PC-9 (cell line): ENCODE measurements around the gene TAF6L. TPM values are rescaled to one million over a fixed set of nuclear protein-coding genes. Genes with fewer than 3 reads are reported as not detected.

Source experiments
- BruUV-seq: library from RNA; stranded (reverse); fragments of 400-500 nt; replicated peaks from 2 replicates; lab custom pipeline; 2021; lab: Mats Ljungman, UMichigan
- CTCF ChIA-PET: fragments of 300-600 bp; sonication (Branson Sonifier 250); formaldehyde crosslinking; loops from one replicate; lab custom pipeline; 2022; ENCODE audit warnings: antibody characterized with exemption; lab: Charles Lee
- POLR2A ChIA-PET: fragments of 300-600 bp; sonication (Branson Sonifier 250); formaldehyde crosslinking; loops from one replicate; lab custom pipeline; 2022; ENCODE audit warnings: antibody characterized with exemption; ENCODE audit not compliant: unreplicated experiment; lab: Charles Lee
- DNase-seq, 2 experiments: peaks; one replicate each; pipeline versions ENCODE4 v3.0.0 to v3.0.0-alpha.2; 2015 to 2022; ENCODE audit warnings: mixed read lengths in 1 of 2
- H2AFZ ChIP-seq: fragments of 200-600 bp; sonication (generic); 2 replicates; pipeline ENCODE4 v1.8.1; 2017; ENCODE audit warnings: antibody characterized with exemption
- H3F3A ChIP-seq: fragments of 200-600 bp; sonication (generic); 2 replicates; pipeline ENCODE4 v1.8.1; 2017; ENCODE audit warnings: antibody characterized with exemption, mild to moderate bottlenecking, low read depth; ENCODE audit not compliant: insufficient read depth
- H3K27ac ChIP-seq: fragments of 200-600 bp; sonication (generic); 2 replicates; pipeline ENCODE4 v1.6.1; 2016; ENCODE audit warnings: mixed run types
- H3K27me3 ChIP-seq: fragments of 200-600 bp; sonication (generic); 2 replicates; pipeline ENCODE4 v1.6.1; 2016; ENCODE audit warnings: low read depth, mixed run types; ENCODE audit not compliant: insufficient read depth
- H3K36me3 ChIP-seq: fragments of 200-600 bp; sonication (generic); 2 replicates; pipeline ENCODE4 v1.6.1; 2016; ENCODE audit warnings: low read depth, mixed run types
- H3K4me1 ChIP-seq: fragments of 200-600 bp; sonication (generic); replicated peaks from 2 replicates; pipeline ENCODE4 v1.6.1; 2016; ENCODE audit warnings: mixed run types; ENCODE audit not compliant: insufficient read depth
- H3K4me2 ChIP-seq: fragments of 200-600 bp; sonication (generic); 2 replicates; pipeline ENCODE4 v1.6.1; 2017; ENCODE audit warnings: mixed run types
- H3K4me3 ChIP-seq: fragments of 200-600 bp; sonication (generic); 2 replicates; pipeline ENCODE4 v1.6.1; 2016; ENCODE audit warnings: mixed run types
- H3K79me2 ChIP-seq: fragments of 200-600 bp; sonication (generic); 2 replicates; pipeline ENCODE4 v1.6.1; 2017; ENCODE audit warnings: low read depth, mixed run types
- H3K9me2 ChIP-seq: fragments of 200-600 bp; sonication (generic); 2 replicates; pipeline ENCODE4 v1.8.1; 2017; ENCODE audit warnings: mild to moderate bottlenecking; ENCODE audit not compliant: insufficient read depth
- H3K9me3 ChIP-seq: fragments of 200-600 bp; sonication (generic); 2 replicates; pipeline ENCODE4 v1.8.1; 2016; ENCODE audit warnings: low read depth; ENCODE audit not compliant: insufficient read depth
- H4K20me1 ChIP-seq: fragments of 200-600 bp; sonication (generic); 2 replicates; pipeline ENCODE4 v1.8.1; 2017; ENCODE audit not compliant: insufficient read depth
- EZH2 ChIP-seq: fragments of 200-600 bp; sonication (generic); IDR thresholded peaks from 2 replicates; pipeline ENCODE4 v1.8.0; 2017; ENCODE audit warnings: antibody characterized with exemption, low read depth
- intact Hi-C: fragments of 100-400 bp; cut with micrococcal nuclease; formaldehyde crosslinking; loops from one replicate; pipeline ENCODE4 v1.10.0; 2022; ENCODE audit not compliant: unreplicated experiment
- total RNA-seq: library from RNA; stranded (reverse); gene quantifications from 2 replicates; pipeline ENCODE4 v1.2.3, GENCODE V29; 2021
- TF ChIP-seq, protein P1 (sequence below): fragments of 200-600 bp; sonication (generic); conservative IDR thresholded peaks from 2 replicates; pipeline ENCODE4 v1.6.1; 2017; ENCODE audit warnings: mixed run types, antibody characterized with exemption, mild to moderate bottlenecking, moderate library complexity

The TAF6L gene
- total RNA-seq, 1 experiment from 2014 or later: 31.2 TPM

DNA sequence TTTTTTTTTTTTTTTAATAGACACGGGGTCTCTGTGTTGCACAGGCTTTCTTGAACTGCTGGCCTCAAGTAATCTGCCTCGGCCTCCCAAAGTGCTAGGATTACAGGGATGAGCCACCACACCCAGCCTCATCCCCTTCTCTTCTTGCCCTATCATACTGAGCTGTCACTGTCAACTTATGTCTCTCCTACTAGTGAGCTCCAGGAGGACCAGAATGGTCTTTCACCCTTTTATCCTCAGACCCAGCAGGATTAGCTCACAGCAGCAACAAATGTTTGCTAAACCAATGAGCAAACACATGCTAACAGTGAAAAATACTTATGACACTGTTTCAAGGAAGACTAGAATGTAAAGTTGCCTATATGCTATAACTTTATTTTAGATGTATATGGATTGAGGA is 40.5 kb downstream of the TAF6L start:
- CTCF ChIA-PET: no interaction called here
- Histone ChIP-seq H3K9me2 (no peaks in the 10 kb centered on the region), H3K4me1 (no peaks in the 10 kb centered on the region), H3K79me2 (no peaks in the 10 kb centered on the region), H3K36me3 (no peaks in the 10 kb centered on the region), H3K27me3 (no peaks in the 10 kb centered on the region), H4K20me1 (no peaks in the 10 kb centered on the region), H3K4me3 (no peak overlapping the region), H3K9me3 (no peaks in the 10 kb centered on the region), H3K27ac (no peak overlapping the region), H3K4me2 (no peak overlapping the region), H3F3A (peaks cover 44% of the 10 kb centered on the region), H2AFZ (no peak overlapping the region)
- intact Hi-C loops: no loop called here
- BruUV-seq: no TSS peak
- TF ChIP-seq, protein P1, sequence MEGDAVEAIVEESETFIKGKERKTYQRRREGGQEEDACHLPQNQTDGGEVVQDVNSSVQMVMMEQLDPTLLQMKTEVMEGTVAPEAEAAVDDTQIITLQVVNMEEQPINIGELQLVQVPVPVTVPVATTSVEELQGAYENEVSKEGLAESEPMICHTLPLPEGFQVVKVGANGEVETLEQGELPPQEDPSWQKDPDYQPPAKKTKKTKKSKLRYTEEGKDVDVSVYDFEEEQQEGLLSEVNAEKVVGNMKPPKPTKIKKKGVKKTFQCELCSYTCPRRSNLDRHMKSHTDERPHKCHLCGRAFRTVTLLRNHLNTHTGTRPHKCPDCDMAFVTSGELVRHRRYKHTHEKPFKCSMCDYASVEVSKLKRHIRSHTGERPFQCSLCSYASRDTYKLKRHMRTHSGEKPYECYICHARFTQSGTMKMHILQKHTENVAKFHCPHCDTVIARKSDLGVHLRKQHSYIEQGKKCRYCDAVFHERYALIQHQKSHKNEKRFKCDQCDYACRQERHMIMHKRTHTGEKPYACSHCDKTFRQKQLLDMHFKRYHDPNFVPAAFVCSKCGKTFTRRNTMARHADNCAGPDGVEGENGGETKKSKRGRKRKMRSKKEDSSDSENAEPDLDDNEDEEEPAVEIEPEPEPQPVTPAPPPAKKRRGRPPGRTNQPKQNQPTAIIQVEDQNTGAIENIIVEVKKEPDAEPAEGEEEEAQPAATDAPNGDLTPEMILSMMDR: no peak
- no peak for TF ChIP-seq EZH2
- DNase-seq: no peak
- POLR2A ChIA-PET: interaction anchor here (0.7 kb wide), 1 partner anchor 16 kb away, joined by 3 read pairs; no protein-coding TSS in a partner anchor

DNA sequence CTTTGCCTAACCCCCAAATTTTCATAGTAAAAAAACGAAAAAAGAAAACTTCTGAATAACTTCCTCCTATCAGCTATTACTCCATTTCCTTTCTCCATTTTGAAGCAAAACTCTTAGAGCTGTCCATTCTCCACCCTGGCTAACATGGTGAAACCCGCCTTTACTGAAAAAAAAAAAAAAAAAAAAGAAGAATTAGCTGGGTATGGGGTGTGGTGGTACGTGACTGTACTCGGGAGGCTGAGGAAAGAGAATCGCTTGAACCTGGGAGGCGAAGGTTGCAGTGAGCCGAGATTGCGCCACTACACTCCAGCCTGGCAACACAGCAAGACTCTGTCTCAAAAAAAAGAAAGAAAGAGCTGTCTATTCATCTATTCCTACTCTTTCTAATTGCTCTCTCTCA is 45.4 kb downstream of the TAF6L start:
- no peak for DNase-seq
- Histone ChIP-seq H3K4me3 (no peak overlapping the region), H3K9me3 (no peaks in the 10 kb centered on the region), H3K79me2 (no peaks in the 10 kb centered on the region), H4K20me1 (no peaks in the 10 kb centered on the region), H3F3A (peaks cover 36% of the 10 kb centered on the region), H3K4me2 (no peak overlapping the region), H3K9me2 (no peaks in the 10 kb centered on the region), H3K27me3 (no peaks in the 10 kb centered on the region), H2AFZ (no peak overlapping the region), H3K4me1 (no peaks in the 10 kb centered on the region), H3K27ac (no peak overlapping the region), H3K36me3 (peaks cover 21% of the 10 kb centered on the region; the same call in 1 of the 2 replicates)
- TF ChIP-seq EZH2: no peak
- TF ChIP-seq, protein P1: no peak
- CTCF ChIA-PET: no interaction called here
- POLR2A ChIA-PET: interaction anchor here (0.6 kb wide), 3 partner anchors 195 to 1945 kb away, joined by 3 to 10 read pairs (median 4); partner anchors contain the start of genes B3GAT3 and ZFTA
- no TSS peak for BruUV-seq
- intact Hi-C loops: no loop called here

DNA sequence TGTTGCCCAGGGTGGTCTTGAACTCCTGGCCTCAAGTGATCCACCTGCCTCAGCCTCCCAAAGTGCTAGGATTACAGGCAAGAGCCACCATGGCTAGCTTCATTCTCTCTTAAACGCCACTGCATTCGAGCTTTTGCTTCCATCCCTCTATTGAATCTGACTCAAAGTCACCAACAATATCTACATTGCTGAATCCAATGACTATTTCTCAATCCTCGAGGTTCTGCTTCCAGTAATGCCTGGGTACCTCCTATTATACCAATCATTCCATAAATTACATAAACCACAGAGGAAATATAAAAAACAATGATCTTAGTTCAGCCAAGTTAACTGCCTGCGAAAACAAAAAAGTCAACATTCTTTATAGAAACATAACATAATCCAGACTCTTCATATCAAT is 45.9 kb downstream of the TAF6L start:
- TF ChIP-seq, protein P1: no peak
- TF ChIP-seq EZH2: no peak
- Histone ChIP-seq H3K27ac (no peak overlapping the region), H3K79me2 (no peaks in the 10 kb centered on the region), H2AFZ (no peak overlapping the region), H3K9me3 (no peaks in the 10 kb centered on the region), H3K27me3 (no peaks in the 10 kb centered on the region), H3K4me3 (no peak overlapping the region), H3K9me2 (no peaks in the 10 kb centered on the region), H3F3A (peaks cover 31% of the 10 kb centered on the region), H3K36me3 (peaks cover 21% of the 10 kb centered on the region; the same call in 1 of the 2 replicates), H3K4me1 (no peaks in the 10 kb centered on the region), H4K20me1 (no peaks in the 10 kb centered on the region), H3K4me2 (no peak overlapping the region)
- no peak for DNase-seq
- BruUV-seq: no TSS peak
- intact Hi-C loops: no loop called here
- ChIA-PET CTCF (no interaction called here), POLR2A (interaction anchor here (0.6 kb wide), 1 partner anchor 1944 kb away, joined by 3 read pairs; no protein-coding TSS in a partner anchor)
